KBM-7 (cell line): ENCODE data around the gene STAB2.

Experiments used
- DNase-seq: peaks from one replicate; pipeline ENCODE4 v3.0.0-alpha.2; 2015
- in situ Hi-C: fragments of 300-500 bp; cut with MboI; formaldehyde crosslinking; loops from 2 replicates; pipeline ENCODE4 v1.14.3; 2020; ENCODE audit warnings: low sequenced_read_pairs, low pct_unique_long_range_greater_than_20kb, mixed read lengths

The STAB2 gene

DNA sequence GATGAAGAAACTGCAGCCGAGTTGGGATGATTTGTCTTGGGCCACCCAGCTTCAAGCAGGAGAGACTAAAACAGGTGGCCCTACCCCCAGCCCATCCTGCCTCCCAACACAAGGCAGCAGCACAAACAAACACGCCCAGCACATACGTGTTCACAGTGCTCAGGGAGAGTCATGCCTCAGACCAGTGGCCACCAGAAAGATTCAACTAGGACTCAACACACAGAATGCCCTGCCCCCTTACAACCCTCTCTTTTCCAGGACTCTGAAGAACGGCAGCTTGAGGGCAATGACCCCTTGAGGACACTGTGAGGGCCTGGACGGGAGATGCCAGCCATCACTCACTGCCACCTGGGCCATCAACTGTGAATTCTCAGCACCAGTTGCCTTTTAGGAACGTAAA is 179.0 kb downstream of the STAB2 start:
- DNase-seq: no peak
- in situ Hi-C loops: no loop called here

DNA sequence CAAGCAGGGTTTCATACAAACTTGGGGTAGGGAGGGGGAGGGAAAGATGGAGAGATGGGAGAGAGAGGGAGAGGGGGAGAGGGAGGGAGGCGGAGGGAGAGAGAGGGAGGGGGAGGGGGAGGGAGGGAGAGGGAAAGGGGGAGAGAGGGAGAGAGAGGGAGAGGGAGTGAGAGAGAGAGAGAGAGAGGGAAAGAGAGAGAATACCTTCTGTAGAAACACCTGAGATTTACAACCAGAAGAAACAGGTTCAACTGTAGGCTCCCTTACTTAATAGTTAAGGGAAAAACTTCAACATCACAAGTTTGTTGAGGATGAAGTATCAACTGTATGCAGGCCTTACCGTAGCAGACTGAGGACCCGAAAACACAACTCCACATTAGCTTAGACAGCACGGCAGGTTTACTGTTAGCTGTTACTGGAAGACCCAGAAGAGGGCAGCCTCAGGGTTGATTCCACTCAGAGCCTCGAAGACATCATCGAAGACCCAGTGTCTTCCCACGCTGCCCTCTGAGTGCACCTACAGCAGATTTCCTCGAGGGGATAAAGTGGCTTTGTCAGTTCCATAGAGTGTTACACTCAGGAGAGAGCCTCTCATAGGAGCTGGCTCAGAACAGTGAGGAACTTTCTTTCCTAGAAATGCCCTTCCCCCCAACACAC is 181.5 kb downstream of the STAB2 start:
- DNase-seq: no peak
- in situ Hi-C loops: no loop called here

- in situ Hi-C loops: no loop called here
- peak; percentile 54 for DNase-seq
Observed at GRCh38 chr12:103769240-103769945, 182.3 kb downstream of the STAB2 start.

DNA sequence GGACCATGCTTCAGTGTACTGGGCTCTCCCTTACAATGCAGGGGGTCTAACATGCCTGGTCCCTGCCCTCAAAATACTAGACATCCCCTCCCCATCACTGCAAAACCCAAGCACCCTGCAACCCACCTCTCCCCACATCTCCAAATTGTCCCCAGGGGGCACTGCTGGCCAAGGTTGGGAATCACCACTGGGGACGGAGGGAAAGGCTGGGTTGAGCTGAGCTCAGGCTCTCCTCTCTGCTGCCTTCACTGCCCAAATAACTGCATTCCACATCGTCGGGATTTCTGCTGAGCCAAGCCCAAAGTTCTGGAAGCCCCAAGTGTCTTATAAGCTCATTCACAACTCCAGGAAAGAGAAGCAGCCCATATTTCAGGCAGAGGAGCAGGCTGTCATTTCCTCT is 184.4 kb downstream of the STAB2 start:
- in situ Hi-C loops: no loop called here
- DNase-seq: peak; percentile 36

DNA sequence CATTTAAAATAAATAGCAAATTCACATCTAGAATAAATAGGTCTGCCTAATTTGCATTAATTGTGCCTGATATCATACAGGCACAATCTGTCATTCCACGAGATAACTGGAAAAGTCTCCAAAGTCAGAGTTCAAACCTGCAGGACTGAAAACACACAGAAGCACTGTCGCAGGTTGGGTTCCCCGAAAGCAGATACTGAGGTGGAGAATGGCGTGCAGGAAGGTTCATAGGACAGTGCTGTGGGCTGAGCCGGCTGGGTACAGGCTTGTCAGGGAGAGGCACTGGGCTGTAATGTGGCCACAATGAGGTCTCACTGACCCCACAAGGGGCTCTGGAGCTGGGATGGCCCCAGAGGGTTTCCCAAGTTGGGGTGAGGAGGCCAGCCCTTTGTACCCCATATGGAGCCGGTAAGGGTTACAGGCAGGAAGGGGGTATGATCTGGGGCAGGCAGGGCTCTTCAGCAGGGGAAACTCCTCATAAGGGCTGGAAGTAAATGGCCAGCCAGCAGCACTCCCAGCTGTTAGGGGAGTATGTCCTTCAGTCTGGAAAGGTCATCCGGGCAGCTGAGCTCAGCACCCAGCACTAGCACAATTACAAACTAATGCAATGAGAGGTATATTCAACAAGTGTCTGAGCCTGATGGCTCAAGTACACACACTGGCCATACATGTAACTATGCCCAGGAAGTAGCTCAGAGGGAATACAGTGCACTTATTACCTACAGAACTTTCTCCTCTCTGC is 185.5 kb downstream of the STAB2 start:
- DNase-seq: no peak
- in situ Hi-C loops: no loop called here

- in situ Hi-C loops: no loop called here
- DNase-seq: no peak
Observed at GRCh38 chr12:103773109-103773910, 186.2 kb downstream of the STAB2 start.

DNA sequence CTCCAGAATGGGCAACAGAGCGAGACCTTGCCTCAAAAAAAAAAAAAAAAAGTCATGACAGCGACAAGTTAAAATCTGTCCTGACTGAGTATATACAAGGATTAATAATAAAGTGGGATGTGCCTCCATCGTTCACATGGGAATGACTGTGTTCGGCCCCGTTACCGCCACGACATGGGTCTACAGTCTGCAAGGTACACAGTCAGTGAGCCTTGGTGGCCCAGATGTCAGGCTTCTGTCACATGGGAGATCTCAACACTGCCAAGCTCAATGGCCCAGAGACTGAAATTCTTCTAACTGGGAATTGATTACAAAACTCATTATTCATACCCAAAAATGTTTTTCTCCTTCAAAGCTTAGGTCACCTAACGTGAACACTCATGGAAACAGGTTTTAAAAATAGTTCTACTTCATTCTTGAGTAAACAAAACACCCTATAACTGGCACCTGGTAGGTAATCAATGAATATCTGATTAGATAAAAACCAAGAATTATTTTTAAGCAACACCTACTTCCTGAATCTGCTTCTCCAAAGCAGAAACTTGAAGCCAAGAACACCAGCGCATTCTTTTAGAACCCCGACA is 188.0 kb downstream of the STAB2 start:
- DNase-seq: no peak
- in situ Hi-C loops: no loop called here

DNA sequence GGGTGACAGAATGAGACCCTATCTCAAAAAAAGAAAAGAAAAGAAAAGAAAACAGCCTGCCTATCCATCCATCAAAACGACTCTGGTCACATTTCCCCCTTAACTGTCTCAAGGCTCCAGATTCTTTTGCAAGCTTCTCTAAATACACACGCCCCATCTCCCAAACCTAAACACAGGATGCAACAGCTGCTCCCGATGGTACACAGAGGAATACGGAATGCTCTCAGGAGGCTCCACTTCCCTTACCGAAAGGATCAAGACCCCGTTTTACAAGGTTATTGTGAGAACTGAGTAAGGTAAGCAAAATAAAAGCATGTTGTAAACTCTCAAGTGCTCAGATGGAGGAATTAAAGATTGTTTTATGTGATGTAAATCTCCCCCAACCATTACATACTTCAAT is 191.7 kb downstream of the STAB2 start:
- DNase-seq: no peak
- in situ Hi-C loops: no loop called here

GRCh38 chr12:103779410-103780092 is 192.5 kb downstream of the STAB2 start:
- DNase-seq: no peak
- in situ Hi-C loops: no loop called here

DNA sequence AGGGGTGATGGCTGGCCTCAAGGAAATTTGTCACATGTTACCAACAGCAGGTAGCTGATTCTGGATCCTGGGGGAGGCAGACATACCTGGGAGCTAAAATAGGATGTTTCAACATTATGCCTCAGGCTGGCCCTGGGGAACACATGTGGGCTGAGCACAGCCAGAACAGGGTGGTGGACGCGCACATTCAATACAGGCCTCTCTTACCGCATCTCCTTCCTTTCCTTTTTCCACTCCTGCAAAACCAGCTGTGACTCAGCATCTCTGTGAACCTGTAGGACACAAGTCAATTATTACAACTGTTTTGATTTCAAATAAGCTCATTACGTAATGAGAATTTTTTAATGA is 193.0 kb downstream of the STAB2 start:
- in situ Hi-C loops: no loop called here
- DNase-seq: no peak

DNA sequence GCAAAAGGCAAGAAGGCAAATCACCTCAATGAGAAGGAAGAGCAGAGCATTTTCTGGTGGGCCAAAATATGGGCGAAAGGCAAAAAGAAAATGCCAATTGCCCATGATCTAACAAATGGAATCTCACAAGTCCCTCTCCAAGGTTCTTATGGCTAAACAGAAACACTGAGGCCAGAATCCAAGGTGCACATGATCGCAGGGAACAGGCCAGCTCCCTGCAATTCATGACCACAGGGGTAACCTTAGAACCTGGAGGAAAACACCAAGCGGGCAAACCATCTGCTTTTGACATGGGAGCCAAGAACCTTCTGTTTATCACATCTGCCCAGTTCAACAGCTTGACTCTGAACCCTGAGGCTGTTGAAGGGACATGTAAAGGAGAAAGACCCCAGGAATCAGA is 193.9 kb downstream of the STAB2 start:
- in situ Hi-C loops: no loop called here
- no peak for DNase-seq

DNA sequence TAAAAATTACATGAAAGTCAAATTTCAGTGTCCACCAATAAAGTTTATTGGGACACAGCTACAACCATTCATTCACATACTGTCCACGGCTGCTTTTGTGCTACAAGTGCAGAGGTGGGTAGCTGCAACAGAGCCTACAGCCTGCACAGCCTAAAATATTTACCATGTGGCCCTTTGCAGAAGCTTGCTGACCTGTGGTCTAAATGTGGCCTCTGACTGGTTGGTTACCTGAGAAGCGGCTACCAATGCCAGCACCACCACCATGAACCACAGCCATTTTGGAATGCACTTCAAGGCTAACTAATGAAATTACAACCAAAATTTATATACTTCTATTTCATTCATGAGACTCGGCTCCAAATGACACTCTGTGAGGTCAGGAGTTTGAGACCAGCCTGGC is 195.3 kb downstream of the STAB2 start:
- in situ Hi-C loops: no loop called here
- DNase-seq: no peak

GRCh38 chr12:103783744-103784664 is 196.9 kb downstream of the STAB2 start:
- in situ Hi-C loops: no loop called here
- no peak for DNase-seq

DNA sequence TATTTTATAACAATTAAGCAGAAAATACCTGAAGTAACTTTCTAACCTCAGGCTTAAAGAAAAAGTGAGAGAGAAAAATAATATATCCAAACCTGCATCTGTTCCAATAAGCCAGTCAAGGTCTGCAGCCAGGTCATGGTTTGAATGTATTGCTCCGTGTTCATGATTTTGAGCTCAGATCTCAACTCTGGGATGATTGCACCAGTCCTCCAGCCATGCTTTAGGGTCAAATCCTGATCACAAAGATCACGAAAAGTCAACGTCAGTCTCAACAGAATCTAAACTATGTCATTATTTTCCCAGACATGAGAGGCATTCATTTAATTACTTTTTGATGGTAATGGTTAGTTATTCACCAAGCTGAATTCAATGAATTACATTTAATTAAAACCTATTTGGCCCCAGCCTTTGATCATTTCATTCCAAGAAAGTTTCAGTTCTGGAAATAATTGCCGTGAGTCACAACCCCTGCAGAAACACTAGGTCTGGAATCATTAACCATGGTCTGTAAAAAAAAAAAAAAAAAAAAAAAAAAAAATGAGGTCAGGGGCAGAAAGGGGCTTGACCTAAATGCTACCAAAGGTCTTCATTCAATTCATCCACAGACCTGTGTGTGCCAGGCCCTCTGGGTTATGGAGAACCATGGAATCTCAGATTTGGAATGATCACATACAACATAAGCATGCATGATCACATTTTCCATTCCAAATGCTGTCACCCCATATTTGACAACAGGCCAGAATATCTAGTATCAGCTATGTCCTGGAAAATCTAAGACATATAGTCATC is 198.4 kb downstream of the STAB2 start:
- in situ Hi-C loops: no loop called here
- DNase-seq: no peak

- DNase-seq: no peak
- in situ Hi-C loops: no loop called here
Observed at GRCh38 chr12:103786201-103786600, 199.1 kb downstream of the STAB2 start.

GRCh38 chr12:103791350-103791920 is 204.4 kb downstream of the STAB2 start:
- no peak for DNase-seq
- in situ Hi-C loops: no loop called here

GRCh38 chr12:103793046-103793445 is 206.0 kb downstream of the STAB2 start:
- in situ Hi-C loops: no loop called here
- DNase-seq: no peak
